GM19328 (cell line): ENCODE data around the gene FADS6.
"Not testable (repeated sequence)": the region's sequence is repeated elsewhere in the genome, so short reads cannot be mapped to it uniquely, and the experiment has no call there.

ENCODE experiments used
- ATAC-seq: cut with Tn5 transposase; IDR thresholded peaks from one replicate; pipeline ENCODE4 v1.9.1; 2021; ENCODE audit warnings: mild to moderate bottlenecking, moderate library complexity; ENCODE audit not compliant: unreplicated experiment

The FADS6 gene

GRCh38 chr17:74921026-74921681 lies 27.7 kb upstream of the FADS6 start:
- no peak for ATAC-seq

DNA sequence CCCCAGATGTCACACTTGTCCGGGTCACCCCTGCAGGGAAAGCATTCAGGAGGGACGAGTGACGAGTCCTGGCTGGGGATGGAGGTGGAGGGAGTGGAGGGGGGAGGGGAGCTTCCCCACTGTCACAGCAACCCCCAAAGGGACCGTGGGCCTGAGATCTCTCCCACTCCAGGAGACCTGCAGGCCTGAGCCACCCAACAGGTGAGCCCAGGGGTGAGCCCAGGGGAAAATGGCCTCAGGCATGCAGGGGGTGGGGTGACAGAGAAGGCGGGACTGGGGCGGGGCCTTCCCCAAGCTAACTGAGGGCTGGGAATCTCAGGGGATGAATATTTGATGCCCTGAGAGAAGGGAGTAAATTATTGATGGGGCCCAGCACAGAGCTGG lies 27.2 kb upstream of the FADS6 start:
- no peak for ATAC-seq

- ATAC-seq, result no peak
Measured at GRCh38 chr17:74920306-74920620, 26.8 kb upstream of the FADS6 start.

DNA sequence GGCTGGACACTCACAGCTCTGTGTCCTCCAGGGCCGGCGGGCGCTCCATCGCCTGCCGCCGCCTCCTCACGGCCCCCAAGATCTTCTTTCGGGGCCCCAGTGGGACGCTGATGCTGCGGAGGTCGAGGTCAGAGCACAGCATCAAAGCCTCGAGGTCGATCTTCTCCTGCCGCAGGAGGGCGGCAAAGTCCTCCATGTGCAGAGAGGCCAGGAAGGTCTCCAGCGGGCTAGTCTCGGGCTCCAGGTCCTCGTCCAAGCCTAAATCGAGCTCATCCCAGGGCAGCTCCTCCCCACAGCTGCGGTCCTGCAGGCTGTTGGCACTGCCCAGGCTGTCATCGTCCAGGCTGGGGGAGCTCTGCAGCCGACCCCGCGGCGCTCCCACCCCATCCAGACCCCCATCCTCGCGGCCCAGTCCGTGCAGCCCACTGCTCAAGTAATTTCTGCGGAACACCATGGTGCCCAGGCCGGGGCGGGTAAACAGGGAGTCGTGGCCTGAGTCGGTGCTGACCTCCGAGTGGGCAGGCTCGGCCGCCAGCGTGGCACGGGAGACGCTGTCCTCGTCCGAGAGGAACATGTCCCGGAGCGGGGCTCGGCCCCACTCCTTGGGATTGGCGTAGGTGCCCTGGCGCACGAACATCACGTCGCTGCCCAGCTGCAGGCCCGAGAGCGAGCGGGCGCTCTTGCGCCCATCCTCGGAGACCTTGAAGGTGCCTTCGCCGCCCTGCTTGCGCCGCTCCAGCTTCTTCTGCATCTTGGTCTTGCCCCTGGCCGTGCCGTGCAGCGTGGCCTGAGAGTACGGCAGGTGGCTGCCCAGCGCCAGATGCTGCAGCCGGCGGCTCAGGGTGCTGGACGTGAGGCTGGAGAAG lies 26.2 kb upstream of the FADS6 start:
- no peak for ATAC-seq

DNA sequence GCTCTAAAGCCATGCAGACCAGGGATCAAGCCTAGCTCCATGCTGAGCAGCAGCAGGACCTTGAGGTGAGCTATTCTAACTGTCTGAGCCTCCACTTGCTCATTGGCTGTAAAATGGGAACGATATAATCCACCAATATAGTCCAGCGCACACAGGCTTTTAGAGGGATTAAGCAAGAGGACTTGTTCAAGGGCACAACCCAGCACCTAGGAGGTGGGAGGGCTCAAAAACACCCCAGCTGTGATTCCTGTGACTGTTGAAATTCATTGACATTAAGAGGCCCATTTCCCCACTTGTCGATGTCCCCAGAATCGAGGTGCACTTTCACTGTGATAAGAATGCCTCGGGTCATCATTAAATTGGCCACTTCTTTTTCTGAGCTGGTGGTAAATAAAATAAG lies 25.5 kb upstream of the FADS6 start:
- no peak for ATAC-seq

GRCh38 chr17:74917430-74917829 lies 24.0 kb upstream of the FADS6 start:
- ATAC-seq, result no peak

DNA sequence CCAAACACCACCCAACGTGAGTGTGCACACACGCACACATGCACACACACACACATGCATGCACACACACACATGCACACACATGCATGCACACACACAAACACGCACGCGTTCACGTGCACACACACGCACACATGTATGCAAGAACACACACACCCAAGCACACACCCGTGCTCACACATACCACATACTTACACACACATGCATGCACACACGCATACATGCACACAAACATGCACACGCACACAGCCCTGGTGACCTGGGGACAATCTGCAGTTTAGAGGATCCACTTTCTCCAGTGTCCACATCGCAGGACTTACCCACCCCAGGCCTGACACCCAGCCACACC lies 23.4 kb upstream of the FADS6 start:
- ATAC-seq, result no peak

DNA sequence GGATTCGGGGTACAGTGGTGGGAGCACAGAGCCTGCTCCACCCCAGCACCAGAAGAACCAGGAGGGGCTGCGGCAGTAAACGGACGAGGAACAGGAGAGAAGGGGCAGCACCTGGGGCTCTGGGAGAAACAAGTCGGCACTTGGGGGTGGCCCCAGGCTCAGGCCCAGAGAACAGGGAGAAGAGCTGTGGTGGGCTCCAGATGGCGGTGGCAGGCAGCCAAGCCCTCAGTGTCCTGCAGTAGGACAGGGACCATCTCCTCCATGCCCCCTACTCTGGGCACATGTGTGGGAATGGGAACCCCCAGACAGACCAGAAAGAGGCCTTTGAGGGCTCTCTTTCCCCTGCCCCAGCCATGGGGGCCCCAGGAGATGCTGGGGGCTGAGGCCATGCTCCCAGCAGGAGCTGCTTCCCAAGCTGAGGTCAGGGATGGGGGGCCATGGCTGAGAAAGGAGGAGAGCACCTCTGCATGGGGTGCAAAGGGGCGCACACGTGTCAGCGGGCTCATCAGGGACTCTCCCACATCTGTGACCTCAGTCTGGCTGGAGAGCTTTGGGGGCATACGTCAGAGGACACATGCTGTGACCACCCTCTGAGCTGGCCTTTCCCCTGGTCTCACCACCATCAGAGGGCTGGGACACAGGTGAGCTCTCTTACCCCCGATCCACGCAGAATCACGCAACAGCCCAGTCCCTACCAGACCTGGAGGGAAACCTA lies 22.9 kb upstream of the FADS6 start:
- no peak for ATAC-seq

DNA sequence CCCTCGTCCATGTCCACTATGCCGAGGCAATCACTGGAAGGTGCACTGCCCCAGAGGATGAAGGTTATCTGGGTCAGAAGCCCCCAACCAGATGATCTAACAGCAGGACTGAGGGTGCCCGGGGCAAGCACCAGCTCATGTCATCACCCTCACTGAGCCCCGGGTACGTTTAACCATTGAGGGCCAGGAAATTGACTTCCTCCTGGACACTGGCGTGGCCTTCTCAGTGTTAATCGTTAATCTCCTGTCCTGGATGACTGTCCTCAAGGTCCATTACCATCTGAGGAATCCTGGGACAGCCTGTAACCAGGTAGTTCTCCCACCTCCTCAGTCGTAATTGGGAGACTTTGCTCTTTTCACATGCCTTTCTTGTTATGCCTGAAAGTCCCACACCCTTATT lies 18.0 kb upstream of the FADS6 start:
- ATAC-seq, result not testable (repeated sequence)

- not testable (repeated sequence) for ATAC-seq
Measured at GRCh38 chr17:74909097-74909496, 15.7 kb upstream of the FADS6 start.

DNA sequence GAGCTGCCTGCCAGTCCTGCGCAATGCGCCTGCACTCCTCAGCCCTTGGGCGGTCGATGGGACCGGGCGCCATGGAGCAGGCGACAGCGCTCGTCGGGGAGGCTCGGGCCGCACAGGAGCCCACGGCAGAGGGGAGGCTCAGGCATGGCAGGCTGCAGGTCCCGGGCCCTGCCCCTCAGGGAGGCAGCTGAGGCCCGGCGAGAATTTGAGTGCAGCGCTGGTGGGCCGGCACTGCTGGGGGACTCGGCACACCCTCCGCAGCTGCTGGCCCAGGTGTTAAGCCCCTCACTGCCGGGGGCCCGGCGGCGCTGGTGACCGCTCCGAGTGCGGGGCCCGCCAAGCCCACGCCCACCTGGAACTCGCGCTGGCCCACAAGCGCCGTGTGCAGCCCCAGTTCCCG lies 13.6 kb upstream of the FADS6 start:
- ATAC-seq, result no peak

DNA sequence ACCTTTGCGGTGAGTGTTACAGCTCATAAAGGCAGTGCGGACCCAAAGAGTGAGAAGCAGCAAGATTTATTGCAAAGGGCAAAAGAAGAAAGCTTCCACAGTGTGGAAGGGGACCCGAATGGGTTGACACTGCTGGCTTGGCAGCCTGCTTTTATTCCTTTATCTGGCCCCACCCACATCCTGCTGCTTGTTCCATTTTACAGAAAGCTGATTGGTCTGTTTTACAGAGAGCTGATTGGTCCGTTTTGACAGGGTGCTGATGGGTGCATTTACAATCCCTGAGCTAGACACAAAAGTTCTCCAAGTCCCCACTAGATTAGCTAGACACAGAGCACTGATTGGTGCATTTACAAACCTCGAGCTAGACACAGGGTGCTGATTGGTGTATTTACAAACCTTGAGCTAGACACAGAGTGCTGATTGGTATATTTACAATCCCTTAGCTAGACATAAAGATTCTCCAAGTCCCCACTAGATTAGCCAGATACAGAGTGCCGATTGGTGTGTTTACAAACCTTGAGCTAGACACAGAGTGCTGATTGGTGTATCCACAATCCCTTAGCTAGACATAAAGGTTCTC lies 12.9 kb upstream of the FADS6 start:
- ATAC-seq, result not testable (repeated sequence)

DNA sequence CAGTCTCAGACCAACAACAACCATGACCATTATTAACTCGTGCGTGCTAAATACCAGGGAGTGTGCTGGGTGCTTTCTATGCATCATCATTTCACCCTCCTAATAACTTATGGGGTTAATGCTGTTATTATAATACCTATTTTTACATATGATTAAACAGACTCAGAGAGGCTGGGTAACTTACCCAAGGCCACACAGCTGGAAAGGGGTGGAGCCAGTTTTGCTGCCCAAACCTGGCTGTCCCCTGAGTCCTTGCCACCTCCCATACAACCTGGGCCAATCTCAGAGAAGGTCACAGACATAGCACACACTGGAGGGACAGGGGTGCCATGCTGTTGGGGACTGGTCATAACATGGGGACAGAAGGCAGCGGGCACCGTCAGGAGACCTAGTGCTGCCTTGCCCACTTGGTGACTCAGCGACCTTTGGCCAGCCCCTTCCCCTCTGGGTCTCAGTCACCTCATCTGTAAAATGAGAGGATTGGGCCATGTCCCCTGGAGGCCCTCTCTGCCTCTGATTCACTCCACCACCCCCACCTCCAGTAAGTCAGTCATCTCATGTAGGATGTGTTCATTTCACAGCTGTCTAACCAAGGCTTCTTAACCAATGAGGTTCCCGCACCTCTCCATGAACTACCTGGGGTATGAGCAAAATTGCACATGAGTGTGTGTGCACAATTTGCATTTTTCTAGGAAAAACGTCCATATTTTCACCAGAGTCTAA lies 11.4 kb upstream of the FADS6 start:
- ATAC-seq, result no peak

- no peak for ATAC-seq
Measured at GRCh38 chr17:74903671-74904070, 10.2 kb upstream of the FADS6 start.

DNA sequence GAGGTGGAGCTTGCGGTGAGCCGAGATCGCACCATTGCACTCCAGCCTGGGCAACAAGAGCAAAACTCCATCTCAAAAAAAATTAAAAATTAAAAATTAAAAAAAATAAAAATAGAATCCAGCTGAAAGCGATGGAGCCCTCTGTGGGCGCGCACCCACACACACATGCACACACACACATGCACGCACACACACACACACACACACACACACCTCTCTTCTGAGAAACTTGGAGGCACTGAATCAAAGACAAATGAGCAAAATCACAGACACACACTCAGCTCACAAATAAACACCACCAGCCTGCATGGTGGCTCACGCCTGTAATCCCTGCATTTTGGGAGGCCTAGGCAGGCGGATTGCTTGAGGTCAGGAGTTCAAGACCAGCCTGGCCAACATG lies 9.6 kb upstream of the FADS6 start:
- no peak for ATAC-seq

DNA sequence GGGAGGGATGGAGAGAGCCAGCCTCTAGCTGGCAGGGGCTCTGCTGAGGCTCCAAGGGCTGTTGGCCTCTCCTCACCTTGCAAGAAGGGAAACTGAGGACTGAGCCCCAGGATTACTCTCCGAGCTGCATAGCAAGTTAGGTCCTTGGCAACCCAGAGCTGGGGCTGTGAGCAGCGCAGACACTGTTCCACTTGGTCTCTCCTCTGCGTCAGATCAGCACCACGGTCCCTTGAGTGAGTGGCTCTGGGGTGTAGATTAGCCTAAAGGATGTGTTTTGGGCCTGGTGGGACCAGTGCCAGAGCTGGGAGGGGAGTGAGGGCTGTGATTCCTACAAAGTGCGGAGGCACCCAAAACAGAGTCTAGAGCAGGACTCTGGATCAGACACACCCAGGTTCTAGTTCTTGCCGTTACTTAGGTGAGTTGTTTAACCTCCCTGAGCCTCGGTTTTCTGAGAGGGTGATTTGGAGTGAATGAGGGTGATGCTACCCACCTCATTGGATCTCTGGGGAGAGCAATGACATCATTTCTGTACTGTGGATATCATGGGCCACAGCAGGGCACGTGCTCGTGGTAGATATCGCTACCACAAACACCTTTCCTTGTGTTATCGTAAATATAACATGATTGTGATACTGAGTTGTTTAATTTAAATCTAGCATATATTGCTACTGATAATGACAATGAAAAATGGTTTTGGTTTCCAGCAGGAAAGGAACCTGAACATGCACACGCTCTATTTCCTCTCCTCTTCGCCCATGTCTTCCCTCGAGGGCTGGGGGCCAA lies 8.1 kb upstream of the FADS6 start:
- no peak for ATAC-seq

- ATAC-seq, result no peak
Measured at GRCh38 chr17:74900208-74900607, 6.8 kb upstream of the FADS6 start.

DNA sequence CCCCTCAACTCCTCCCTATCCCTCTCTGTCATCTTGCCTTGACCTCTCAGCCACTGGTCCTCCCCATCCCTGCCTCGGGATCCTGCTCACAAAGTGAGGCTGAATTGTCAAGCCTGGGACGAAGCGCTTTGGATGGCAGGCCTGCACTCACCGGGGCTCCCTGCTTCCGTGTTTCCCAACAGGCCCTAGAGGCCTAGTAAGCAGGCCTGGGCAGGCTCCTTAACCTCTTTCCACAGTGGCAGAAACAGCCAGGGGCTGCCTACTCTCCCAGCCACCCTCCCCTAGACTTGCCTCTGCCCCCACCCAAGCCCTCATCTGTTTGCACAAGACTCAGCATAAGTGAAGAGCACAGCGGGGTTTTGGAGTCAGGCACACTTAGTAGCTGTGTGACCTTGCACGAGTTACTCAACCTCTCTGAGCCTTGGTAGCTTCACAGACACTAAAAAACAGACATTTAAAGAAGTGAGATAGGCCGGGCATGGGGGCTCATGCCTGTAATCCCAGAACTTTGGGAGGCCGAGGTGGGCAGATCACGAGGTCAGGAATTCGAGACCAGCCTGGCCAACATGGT lies 5.0 kb upstream of the FADS6 start:
- ATAC-seq, result no peak

- ATAC-seq, result no peak
Measured at GRCh38 chr17:74893936-74894671, 671 bp upstream of the FADS6 start.
